ENCODE measurements around the gene PXT1.

PXT1 gene

GRCh38 chr6:36442671-36443470 lies at the start of gene PXT1, which contains the start of gene KCTD20 (continued):
- TF ChIP-seq ZNF670 (tag by site-specific recombination; IDR thresholded peaks at IDR 0.05; ENCODE audit: low read depth) (no peak), ZSCAN23 (tag by site-specific recombination; IDR thresholded peaks at IDR 0.05) (no peak), FEZF1 (tag by site-specific recombination; IDR thresholded peaks at IDR 0.05) (no peak; the same call in 1 of the 2 replicates), ZNF140 (tag by site-specific recombination; IDR thresholded peaks at IDR 0.05) (no peak), ZFP69B (tag by site-specific recombination; IDR thresholded peaks at IDR 0.05) (no peak; the same call in 1 of the 2 replicates), ZNF16 (tag by site-specific recombination; IDR thresholded peaks at IDR 0.05; ENCODE audit: low read depth) (no peak), YY1 (tag by site-specific recombination; IDR thresholded peaks at IDR 0.05) (0 out of 2 replicates have a peak, but pooled peaks have one; percentile 6), ATF2 (tag by site-specific recombination; IDR thresholded peaks at IDR 0.05; ENCODE audit: low read depth) (no peak), ZNF362 (tag by site-specific recombination; IDR thresholded peaks at IDR 0.05) (no peak), ZNF677 (tag by site-specific recombination; IDR thresholded peaks at IDR 0.05) (peak; percentile 61), REST (tag by site-specific recombination; IDR thresholded peaks at IDR 0.05) (no peak), ZNF558 (tag by site-specific recombination; IDR thresholded peaks at IDR 0.05) (no peak), PRDM2 (tag by site-specific recombination; IDR thresholded peaks at IDR 0.05; ENCODE audit: borderline replicate concordance) (no peak), ZNF639 (tag by site-specific recombination; IDR thresholded peaks at IDR 0.05) (no peak), ZNF704 (tag by site-specific recombination; IDR thresholded peaks at IDR 0.05) (no peak), ZNF549 (tag by site-specific recombination; IDR thresholded peaks at IDR 0.05) (no peak), KLF9 (tag by site-specific recombination; IDR thresholded peaks at IDR 0.05; ENCODE audit: low read depth) (peak; percentile 81), ZNF48 (tag by site-specific recombination; IDR thresholded peaks at IDR 0.05) (no peak), ZNF600 (tag by site-specific recombination; IDR thresholded peaks at IDR 0.05) (peak; percentile 83), ZNF112 (tag by site-specific recombination; IDR thresholded peaks at IDR 0.05) (no peak), ZNF391 (tag by site-specific recombination; IDR thresholded peaks at IDR 0.05; ENCODE audit: borderline replicate concordance, low read depth) (no peak; the same call in 1 of the 2 replicates), ZBTB44 (tag by site-specific recombination; IDR thresholded peaks at IDR 0.05) (peak; percentile 56; the same call in 1 of the 2 replicates)

Data from HEK293 (cell line).